Superior temporal gyrus (tissue), 1 donor: Measurements from ENCODE around the gene SLC38A4.

Experiments
- DNase-seq: peaks from one replicate; pipeline ENCODE4 v3.0.0-alpha.2; 2016; ENCODE audit errors: extremely low spot score

SLC38A4 gene

DNA sequence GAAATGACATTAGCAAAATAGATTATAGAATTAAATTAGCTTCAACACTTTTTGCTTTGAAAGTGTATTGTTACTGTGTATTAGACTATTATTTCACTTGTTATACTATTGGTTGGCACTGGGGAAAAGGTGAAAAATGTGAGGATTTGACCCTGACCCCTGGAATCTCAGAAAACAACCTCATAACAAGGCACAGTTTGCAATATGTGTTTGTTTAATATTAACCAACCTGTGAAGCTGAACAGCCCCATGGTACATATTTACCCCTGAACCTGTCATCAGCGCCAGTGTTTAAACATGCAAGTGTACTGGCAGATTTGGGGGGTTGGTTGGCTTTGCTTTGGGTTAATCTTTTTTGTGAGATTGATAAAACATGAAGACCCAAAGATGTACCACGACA is 11.7 kb downstream of the SLC38A4 start:
- DNase-seq, result no peak

DNA sequence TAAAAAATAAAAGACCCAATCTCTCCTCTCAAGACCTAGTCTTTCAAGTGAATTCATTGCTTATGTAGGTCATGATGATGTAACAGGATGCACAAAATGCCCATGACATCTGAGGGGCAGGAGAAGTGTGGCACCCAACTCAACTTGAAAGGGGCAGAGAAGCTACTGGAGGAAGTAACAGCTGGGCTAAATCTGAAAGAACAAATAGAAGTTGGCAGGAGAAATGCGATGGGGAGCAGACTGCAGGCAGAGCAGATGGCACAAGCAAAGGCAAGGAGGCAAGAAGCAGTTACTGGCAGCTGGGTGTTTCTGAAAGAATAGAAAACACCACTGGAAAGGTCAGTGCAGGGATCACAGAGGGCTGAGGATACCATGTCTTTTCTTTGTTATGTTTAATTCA is 14.6 kb downstream of the SLC38A4 start:
- no peak for DNase-seq

DNA sequence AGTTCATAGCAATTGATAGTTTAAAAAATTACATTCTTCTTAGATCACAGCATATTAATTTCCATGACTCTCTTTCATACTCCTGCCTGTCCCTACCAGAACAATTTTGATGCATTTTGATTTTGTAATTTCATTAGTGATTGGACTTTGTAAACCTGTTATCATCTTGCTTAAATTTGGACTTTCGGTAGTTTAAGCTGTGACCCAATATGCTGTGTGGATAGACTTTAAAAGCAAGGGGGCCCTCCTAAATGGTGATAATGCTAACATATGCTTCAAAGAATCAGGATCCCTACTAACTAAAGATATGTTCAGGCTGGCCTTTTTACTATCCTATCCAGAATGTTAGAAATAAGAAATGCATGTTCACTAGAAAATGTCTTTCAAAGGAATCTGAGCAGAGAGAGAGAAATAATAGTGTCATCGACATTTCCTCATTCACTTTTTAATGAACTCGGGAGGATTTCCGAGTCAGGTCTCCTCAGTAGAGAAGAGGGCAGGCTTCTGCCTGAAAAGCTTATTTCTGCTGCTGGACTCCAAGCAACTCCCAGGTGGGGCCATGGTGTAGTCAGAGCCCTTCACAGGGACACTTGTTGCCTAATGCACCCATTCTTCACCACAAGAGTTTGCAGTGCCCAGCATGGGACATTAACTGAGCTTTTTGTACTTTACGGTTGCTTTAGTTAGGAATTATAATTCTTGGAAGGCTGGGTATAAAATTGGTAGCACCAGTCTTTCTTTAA is 16.7 kb downstream of the SLC38A4 start:
- no peak for DNase-seq

DNA sequence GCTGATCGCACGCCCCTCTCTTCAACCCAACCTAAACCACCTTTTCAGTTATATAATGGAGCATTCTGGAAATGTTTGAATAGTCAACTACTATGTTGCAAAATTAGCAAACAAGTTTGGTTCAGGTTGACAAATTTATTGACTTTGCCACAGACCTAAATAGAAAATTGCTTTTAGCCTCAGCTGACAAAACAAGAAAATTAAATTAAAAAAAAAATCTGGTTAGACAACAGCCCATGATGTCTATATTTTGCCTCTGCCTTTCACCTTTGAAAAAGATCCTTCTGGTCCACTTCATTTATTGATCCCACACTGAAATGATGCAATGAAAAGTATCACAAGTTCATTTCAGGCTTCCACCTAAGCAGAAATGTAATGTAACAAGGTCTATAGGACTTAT is 17.5 kb downstream of the SLC38A4 start:
- DNase-seq, result no peak

DNA sequence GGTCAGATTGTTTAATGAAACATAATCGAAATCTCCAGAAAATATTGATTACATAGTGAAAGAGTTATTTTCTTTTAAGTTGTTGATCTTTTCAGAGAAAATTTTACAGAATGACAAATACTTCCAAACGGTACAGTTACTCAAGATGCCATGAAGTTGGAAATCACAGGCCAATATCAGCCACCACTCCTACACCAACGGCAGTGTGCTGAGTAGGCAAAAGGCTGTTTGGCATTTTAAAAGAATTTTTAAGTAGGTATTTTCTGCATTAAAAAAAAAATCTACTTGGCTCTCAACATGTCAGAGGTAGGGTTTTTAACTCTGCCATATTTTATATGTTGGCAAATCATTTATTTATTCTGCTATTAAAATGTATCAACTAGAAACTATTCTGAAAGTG is 21.7 kb downstream of the SLC38A4 start:
- DNase-seq, result no peak

DNA sequence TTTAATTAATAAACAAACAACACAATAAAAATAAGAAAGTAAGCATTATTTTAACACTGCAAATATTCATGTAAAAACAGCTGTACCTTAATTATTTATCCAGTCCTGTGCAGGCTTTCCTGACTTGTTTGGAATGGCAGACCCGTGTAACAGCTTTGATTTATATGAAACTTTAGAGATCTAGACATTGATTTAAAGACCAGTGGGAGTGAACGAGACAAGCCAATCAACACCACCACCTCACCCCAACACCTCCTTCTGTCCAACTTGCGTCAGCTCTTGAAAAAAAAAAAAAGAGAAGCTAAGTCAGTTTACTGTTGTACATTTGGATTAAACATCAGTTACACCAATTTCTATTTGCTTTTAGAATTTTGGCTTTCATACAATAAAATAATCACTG is 22.3 kb downstream of the SLC38A4 start:
- no peak for DNase-seq

DNA sequence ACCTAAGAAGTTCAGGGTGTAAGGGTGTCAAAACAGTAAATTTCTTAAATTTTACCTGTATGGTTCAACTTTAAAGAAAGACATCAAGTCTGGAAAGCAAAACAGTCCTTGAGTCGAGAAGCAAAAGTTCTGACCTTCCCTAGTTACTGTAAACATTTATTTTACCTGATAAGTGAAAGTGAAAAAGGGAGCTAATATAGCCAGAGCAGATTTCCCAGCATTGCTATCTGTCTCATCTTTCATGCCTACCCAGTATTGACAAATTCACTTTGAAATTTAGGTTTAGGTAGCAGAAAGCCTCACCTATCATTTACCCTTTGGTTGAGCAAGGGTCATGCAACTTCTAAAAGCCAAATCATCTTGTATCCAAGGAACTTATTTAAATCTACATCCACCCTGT is 24.5 kb downstream of the SLC38A4 start:
- DNase-seq, result no peak

DNA sequence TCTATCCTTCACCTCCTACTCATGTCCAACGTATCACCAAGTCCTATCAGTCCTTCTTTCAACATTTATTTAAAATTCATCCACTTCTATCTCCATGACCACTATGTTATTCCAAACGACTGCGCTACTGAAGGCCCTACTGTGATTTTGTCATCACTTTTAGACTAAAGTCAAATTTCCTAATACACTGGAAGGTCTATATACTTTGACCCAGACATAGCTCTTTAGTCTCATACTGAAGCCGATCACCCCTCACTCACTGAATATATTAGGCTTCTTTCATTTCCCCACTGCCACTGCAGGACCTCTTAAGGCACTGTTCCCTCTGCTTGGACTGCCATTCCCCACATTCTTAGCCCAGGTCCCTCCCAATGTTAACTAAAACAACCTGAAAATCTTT is 25.6 kb downstream of the SLC38A4 start:
- no peak for DNase-seq

DNA sequence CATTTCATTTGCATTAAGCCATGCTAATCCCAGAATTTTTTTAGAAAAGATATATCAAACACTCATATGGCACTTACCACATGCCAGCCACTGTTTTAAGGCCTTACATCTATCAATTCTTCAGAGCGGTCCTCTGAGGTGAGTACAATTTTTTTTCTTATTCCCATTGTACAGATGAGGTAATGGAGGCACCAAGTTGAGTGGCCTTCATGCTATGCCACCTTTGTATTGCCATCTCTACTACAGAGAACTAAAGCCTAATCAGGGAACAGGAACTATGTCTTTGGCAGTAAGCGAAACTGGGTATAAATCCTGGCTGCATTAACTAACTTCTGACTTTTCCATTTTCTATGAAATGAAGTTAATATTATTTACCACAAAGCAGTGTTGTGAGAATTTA is 27.1 kb downstream of the SLC38A4 start:
- no peak for DNase-seq

DNA sequence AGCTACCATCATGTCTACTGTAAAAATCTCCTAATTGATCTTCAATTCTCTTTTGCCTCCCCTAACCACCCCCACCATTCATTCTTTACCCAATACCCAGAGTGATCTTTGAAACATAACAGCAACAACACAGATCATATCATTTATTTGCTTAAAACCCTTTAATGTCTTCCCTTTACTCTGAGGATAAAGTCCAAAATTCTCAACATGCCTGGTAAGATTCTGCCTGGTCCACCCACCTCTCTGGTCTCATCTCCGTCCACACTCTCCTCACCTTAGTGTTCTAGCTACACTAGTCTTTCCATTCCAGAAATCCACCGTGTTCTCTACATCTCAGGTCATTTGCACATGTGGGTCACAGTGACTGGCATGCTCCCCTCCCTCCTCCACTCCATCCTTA is 27.7 kb downstream of the SLC38A4 start:
- DNase-seq, result no peak

DNA sequence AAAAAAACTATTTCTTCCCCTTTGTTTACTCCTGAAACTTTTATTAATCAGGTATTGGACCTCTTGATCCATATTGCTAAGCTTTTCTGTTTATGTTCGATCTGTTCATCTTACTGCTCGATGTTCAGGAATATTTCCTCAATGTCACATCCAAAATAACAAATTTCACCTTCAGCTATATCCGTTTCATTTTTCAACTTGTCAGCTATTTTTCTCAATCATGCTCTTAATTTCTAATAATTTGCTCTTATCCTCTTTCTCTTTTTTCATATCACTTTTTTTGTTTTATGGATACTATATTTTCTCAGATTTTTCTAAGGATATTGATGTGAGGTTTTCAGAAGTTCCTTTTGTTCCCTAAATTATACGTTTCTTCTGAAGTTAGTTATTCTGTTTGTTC is 29.8 kb downstream of the SLC38A4 start:
- no peak for DNase-seq

DNA sequence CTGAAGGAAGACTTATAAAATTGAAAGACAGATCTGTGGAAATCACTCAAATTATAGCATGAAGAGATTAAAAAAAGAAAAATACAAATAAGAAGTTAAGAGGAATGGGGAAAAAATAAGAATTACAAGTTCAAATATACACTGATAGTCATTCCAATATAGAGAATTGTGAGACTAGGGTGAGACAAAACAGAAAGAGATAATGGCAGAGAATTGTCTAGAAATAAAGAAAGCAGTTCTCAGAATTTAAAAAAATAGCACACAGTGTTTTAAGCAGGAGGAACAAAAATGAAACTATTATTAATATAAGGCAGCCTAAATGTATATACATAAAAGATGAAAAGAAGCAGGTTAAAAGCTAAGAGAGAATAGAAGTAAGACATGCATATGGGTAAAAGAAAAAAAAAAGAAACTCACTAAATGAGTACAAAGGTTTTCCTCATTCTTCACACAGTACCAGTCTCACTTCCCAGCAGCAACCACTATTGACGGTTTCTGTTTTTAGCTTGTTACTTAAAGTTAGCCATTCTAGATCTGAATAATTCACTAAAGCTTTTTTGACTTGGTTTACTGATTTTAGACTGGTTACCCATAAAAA is 31.1 kb downstream of the SLC38A4 start:
- DNase-seq, result no peak

DNA sequence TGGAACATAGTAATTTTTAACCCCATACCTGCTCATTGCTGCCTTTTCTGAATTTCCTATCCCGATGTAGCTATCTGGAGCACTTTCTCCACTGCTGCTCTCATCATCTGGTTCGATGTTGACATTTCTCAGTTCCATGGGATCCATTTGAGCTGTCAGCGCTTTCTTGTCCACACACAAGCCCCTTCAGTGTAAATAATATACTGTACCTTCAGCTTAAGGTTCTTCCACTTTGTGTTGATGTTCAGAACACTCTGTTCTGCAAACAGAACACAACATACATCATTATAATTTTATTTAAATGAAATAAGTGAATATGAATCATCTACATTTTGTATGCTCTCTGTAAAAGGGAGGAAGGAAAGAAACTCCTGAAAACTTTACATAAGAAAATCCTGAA is 32.9 kb downstream of the SLC38A4 start:
- no peak for DNase-seq

DNA sequence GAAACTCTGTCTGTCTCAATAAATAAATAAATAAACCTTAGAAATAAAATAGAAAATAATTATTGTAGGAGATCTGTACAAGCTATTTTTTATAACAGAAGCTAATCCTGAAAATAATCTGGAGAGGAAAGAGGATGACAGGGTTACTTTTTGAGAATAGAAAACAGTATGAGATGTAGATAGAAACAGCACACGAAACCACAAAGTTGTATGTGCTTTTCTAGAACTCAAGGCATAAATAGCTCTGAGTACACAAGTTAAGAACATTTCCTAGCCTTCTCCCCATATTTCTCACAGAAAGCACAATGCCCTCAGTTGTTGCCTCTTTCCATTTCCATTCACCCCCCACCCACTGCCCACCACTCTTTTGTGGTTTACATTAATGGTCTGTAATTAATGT is 35.7 kb downstream of the SLC38A4 start:
- DNase-seq, result no peak

DNA sequence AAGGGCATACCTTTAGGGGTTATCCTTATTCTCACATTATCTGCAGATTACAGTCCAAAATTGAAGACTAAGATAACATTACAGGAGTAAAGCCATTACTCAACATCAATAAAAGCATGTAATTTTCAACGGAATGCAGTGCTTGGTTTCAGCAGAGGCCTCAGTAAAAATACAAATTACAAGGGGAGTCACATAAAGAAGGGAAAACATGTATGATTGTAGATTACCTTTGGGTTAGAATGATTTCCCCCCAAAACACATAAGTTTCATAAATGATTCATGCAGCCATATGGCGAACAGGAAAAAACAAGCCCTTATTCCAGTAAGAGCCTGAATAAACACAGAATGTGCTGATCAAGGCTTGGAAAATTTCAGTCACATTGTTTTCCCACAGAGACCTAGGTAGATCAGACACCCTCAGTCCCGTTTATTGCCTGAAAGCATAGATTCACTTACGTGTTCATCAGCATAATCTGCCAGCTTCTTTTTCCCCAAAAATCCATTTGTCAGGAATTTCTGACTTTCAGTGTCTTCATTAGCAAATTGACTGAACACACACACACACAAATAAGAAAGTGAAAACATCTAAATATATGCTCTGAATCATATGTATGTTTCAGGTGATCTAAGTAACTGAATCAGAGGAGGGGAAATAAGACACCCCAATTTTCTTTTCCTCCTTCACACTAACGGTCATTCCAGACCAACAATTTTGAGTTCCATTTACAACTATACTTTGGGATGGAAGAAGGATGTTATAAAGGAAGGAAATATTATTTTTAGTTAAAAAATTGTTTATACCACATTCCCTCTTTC is 37.5 kb downstream of the SLC38A4 start:
- DNase-seq, result no peak

DNA sequence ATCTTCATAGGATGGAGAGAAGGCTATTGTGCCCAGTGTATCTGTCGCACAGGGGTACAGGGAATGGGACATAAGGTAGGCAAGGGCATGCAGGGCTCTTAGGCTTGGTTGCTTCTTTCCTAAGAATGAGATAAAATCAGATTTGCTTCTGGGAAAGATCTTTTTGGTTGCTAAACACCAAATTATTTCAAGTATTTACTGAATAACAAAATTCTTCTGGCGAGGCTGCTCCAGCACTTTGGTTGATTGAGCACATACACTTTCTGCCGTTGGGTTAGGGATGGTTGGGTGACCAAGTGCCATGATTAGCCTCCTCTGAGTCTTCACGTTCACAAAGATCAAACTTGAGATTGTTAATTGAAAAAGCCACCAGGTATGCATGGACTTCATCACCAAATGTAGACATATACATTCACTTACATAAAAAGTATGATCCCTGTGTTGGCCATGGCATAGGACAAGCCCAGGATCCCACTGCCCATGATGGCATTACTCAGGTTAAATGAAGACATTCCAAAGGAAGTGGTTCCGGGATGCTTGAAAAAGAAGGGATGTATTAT is 38.2 kb downstream of the SLC38A4 start:
- no peak for DNase-seq

DNA sequence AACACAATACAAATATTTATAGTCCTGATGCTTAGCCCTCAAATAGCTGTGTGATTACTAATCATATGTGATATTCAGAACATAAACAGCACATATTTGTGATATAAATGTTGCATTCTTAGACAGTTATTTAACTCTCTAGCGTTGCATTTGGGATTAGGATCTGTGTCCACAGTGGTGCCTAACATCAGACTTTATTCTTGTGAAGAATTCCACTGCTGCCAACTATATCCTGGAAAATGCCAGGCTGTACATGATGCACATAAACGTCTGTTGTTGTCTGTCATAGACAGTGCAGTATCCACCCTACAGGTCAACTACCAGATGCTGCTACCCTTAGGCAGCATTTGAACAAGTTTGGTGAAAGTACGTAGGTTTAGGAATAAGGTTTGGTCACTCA is 39.0 kb downstream of the SLC38A4 start:
- no peak for DNase-seq

DNA sequence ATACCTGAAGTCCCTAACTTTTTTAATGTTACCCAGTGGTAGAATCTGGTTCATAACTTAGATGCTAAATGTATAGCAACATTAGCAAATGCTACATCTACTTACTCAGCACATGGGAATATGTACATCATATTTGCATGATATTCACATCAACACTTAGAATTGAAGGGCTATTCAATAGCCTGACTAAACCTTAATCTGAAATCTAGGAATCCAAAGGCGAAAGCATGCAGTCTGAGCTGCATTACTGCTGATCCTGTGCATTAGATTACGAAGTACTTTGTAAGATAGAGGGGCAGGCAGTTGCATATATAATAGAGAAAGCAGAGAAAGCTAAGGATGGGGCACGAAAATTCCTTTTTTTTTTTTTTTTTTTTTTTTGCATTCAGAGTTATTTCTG is 40.4 kb downstream of the SLC38A4 start:
- DNase-seq, result no peak

DNA sequence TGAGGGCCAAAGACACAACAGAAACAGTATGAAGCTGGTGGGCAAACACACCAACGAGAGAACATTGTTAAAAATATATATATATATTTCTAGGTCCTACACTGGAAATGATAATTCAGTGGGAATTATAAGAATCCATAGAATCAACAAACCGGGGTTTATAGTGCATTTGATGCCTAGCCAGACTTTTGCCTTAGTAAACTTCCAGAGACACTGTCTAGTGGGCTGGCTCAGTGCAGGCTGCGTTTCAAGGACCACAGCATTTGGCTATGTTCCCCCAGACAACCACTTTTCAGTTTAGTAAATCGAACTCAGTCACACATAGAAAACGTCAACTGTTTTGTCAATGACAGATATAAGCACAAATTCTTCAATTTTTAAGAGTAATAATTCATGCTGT is 41.9 kb downstream of the SLC38A4 start:
- no peak for DNase-seq

DNA sequence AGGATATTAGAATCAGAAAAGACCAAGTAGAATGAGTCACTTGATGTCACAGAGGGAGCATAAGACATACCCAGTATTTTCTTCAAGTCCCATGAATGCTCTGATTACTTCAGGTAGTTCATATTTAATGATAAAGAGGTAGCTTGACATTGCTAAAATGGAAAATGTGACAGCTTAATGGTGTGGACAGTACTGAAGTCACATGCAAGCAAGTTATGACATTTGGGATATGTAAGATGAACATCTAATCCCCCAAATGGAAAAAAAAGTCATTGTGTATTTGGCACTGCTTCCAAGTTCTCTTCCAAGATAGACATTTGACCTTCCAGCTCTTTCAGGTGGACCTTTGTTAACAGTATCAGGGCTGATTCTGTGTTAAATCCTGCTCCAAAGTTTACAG is 45.9 kb downstream of the SLC38A4 start:
- no peak for DNase-seq

DNA sequence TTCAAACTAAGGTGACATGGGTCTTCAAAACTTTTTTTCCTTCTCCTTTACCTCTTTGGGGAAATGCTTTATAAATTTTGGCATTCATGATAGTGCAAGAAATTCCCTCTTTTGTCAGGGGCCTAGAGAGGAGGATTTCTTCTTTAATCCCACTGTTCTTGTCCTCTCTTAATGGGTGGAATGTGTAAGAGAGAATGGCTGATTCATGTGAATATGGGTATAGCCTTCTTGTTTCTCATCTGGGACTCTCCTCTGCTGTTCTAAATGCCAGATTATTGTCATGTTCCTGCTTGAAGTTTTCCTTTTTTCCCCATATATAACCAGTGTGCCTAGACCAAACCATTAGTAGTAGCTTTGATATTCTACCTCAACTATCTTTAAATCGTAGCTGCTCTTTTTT is 46.7 kb downstream of the SLC38A4 start:
- no peak for DNase-seq

DNA sequence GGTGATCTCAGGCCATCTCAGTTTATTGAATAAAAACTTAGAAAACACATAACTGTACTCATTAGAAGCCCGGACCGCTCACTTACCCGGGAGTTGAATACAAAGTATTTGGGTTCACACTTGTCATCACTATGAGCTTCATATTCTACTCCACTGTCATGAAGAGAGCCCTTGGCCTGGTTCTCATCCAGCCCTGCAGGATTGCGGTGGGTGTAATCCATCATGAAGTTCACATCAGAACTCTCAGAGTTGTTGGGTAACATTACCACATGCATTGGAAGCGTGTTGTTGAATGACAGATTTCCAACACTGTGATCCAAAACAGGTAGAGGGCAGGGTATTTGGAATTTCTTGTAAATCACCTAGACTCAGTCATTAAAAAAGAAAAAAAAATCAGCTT is 47.4 kb downstream of the SLC38A4 start:
- DNase-seq, result no peak

DNA sequence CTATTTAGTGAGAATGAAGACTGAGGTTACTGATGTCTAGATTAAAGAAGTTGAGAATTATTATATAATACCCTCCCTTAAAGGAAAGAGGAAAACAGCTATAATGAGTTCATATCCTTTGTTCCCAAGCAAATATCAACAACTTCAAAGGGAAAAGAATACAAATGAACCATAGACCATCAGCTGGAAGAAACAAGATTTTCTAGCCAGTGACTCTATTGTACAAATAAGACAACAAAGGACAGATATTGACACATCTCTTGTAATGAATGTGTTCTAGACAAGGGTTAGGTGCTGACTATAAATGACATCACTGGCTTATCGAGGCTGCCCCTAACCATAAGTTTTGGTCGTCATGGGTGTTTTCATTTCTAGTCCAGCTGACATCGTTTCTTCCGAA is 48.2 kb downstream of the SLC38A4 start:
- no peak for DNase-seq
